GM19043 (cell line): ENCODE data around the gene PNLIPRP3.
"Not testable (repeated sequence)": the region's sequence is repeated elsewhere in the genome, so short reads cannot be mapped to it uniquely, and the experiment has no call there.

Source experiments
- ATAC-seq: cut with Tn5 transposase; IDR thresholded peaks from one replicate; pipeline ENCODE4 v1.9.1; 2021; ENCODE audit warnings: low read depth; ENCODE audit not compliant: unreplicated experiment

Gene PNLIPRP3

DNA sequence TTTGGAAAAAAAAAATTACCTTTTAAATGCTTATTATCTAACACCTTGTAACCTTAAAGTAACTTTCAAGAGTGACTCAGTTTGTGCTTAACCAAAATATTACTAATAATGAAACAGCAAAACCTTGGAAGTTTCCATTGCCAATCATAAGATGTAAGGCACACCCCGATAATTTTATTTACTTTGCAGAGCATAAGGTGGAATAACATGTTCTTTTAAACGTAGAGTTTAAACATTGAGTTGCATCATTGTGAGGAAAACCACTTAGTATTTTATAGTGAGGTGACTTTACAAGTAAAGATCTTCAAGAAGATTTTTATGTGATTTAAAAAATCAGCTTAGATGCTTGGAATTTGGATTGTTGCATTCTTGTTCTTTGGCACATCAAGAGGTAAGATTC is at the start of gene PNLIPRP3:
Gene PNLIPRP3 (plus strand): TSS at position 177 of the 400 bp plus-strand sequence. CDS start 166 bp downstream, at position 343.
- ATAC-seq = no peak

DNA sequence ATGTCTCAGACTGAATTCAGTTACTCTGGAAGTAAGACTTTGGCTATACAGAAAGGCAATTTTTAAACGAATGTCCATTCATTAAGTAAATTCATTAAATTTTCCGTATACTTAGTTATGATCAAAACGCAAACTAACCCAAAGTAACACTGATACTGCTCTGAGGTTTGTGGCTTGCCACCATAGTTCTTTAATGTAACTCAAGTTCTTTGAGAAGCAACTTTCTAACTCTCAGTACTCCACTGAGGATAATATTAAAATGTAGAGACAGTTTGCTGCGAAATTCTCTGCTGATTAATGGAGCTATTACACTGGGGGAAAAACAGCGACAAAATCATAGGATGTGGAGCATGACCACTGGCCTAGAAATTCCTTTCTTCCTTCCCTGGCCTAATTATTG is 45.4 kb upstream of the PNLIPRP3 start:
- no peak for ATAC-seq

DNA sequence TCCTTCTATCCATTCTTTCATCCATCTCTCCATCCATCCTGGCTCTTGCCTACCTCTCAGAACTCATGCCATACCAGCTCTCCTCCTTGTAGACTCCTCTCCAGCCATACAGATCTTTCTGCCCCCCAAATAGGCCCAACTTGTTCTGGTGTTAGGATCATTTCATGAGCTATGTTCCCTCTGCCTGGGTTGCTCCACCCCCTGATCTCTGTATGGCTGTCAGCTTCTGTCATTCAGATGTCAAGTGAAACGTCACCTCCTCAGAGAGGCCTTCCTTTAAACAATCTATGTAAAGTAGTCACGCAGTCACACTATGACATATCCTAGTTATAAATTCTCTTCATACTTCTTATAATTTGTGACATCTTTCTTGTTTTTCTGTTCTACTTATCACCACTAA is 42.3 kb upstream of the PNLIPRP3 start:
- no peak for ATAC-seq

DNA sequence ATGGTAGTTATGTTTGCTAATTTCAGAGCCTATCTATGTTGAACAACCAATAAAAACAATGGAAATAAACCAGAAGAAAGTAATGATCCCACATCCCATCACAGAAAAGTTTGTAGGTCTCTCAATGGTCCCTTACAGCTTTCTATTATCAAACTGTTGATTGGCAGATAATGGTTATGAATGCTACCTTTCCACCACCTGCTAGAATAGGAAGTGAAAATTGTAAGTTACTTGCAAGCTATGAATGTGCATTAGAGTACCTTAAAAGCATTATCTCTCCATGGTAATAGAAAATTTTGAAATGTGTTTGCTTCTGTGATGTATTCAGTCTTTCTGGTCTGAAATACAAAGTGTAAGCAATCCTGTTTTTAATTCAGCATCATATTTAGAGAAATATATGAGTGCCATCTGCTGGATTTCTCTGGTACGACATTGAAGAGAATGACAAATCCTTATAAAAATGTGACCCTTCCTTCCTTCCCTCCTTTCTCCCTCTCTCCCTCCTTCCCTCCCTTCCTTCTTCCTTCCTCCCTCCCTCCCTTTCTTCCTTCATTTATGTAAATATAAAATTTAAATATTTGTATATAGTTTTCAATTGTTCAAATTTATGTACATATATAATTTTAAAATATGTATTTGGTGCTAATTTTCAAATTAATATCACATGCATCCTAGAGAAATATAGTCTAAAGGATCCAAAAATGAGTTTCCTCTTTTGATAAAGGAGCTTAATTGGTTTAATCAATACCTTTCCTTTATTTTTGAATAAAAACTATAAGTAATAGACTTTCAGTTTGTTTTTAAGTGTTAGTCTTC is 41.4 kb upstream of the PNLIPRP3 start:
- no peak for ATAC-seq

DNA sequence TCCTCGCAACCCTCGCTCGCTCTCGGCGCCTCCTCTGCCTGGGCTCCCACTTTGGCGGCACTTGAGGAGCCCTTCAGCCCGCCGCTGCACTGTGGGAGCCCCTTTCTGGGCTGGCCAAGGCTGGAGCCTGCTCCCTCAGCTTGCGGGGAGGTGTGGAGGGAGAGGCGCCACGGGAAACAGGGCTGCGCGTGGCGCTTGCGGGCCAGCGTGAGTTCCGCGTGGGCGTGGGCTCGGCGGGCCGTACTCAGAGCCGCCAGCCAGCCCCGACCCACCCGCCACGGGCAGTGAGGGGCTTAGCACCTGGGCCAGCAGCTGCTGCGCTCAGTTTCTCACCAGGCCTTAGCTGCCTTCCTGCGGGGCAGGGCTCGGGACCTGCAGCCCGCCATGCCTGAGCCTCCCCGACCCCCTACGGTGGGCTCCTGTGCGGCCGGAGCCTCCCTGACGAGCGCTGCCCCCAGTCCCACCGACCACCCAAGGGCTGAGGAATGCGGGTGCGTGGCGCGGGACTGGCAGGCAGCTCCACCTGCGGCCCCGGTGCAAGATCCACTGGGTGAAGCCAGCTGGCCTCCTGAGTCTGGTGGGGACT is 34.3 kb upstream of the PNLIPRP3 start:
- ATAC-seq = not testable (repeated sequence)

DNA sequence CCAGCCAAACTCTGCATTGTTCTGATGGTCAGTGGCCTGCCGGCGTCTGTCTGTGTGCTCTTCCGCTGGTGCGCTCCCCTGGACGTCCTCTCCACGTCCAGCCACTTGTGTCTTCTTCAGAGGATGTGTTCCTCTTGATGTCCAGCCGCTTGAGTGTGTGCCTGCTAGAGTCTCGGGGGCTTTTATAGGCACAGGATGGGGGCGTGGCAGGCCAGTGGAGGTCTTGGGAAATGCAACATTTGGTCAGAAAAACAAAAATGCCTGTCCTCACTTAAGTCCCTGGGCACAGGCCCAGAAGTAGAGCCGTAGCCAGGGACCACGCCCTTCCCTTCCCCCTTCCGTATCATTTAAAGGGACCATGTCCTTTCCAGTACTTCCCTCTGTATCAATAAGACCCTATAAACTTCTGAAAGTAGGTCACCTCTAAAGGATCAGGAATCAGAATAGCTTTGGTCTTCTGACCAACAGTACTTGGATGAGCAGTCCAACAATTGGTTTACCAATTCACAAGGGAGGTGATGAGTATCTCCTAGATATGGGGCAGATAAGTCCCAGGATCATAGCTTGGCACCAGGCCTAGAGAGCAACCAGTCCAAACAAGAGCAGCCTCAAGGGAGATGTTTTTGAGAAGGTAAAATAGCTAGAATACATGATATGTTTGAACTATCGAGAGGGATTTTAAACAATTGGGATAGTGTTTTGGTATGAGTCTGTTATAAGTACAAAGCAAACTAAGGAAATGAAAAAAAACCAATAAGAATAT is 32.2 kb upstream of the PNLIPRP3 start:
- no peak for ATAC-seq

DNA sequence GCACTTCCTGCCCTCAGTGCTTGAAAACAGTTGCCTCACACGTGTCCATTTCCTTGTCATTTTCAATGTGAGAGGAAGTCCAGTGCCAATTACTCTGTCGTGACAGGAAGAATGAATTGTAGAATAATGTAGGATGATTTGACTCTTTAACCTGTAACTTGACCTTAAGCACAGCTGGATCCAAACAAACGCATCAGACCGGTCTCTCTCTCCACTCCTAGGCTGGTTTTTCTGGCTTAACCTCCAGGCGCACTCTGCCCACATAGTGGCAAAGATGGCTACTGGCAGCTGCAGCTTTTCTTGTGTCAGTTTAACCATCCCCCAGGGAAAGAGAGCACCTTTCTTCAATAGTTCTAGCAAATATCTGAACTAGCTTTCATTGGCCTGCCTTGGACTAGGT is 29.4 kb upstream of the PNLIPRP3 start:
- ATAC-seq = no peak

DNA sequence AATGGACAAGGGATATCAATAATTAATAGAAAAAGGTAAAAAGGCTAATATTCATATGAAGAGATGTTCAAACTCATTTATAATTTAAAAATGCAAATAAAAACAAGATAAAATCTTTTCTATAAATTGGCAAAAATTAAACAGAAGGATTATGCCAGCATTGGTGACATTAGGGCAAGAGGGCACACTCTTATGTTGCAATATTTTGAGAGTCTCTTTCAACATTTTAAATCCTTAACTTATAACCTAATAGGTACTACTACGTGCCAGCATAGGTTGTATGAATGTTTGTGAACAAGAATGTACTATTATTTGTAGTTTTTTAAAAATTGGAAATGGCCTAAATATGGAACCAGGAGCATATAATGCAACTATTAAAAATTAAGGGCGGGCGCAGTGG is 24.8 kb upstream of the PNLIPRP3 start:
- no peak for ATAC-seq

DNA sequence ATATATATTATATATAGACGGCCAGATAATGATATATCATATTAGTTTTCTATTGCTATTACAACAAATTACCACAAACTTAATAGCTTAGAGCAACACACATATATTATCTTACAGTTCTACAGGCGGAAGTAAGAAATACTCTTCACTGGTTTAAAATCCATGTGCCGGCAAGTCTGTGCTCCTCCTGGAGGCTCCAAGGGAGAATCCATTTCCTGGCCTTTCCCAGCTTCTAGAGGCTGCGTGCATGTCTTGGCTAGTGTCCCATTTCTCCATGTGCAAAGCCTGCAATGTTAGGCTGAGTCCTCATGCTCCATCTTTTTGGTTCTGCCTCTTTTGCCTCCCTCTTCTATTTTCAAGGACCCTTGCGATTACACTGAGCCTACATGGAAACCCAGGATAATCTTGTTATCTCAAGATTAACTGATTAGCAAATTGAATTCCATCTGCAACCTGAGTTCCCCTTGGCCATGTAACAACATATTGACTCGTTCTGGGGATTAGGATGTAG is 23.9 kb upstream of the PNLIPRP3 start:
- no peak for ATAC-seq

DNA sequence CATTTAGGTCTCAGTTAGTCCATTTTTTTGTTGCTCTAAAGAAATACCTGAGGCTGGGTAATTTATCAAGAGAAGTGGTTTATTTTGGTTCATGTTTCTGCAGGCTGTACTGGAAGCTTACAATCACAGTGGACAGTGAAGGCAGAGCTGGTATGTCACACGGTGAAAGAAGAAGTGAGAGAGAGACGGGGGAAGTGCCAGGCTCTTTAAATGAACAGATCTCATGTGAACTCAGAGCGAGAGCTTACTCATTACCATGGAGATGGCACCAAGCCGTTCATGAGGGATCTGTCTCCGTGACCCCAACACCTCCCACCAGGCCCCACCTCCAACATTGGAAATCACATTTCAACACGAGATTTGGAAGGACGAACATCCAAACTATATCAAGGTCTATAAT is 18.9 kb upstream of the PNLIPRP3 start:
- peak; percentile 70 for ATAC-seq

DNA sequence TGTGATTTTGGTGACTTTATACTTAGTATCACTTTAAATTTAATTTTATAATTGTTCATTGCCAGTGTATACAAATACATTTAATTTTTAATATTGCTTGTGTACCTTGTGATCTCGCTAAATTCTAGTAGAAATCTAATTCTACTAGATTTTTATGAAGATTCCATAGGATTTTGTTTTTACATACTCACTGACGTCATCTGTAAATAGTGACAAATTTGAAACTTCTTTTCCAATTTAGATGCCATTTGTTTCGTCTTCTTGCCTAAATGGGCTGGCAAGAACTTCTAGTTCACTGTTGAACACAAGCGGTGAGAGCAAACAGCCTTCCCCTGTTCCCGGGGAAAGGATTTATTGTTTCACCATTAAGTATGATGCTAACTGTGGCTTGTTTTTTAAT is 17.3 kb upstream of the PNLIPRP3 start:
- ATAC-seq = no peak

DNA sequence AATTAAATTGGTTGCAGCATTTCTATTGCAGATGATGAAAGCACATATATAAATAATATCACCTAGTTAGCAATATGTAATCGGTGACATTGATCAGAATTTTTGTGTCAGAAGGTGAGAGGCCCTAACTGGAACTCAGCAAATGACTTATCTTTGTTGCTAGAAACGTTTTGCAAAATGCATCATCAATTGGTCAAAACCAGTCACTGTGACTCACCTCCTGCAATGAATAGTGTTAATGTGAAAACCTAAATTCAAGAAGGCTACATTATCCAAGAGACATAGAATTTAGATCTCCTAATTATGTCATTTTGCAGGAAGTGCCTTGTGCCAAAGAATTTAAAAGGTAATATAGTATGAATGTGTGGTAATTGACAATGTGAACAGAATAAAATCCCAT is 9.8 kb upstream of the PNLIPRP3 start:
- no peak for ATAC-seq

DNA sequence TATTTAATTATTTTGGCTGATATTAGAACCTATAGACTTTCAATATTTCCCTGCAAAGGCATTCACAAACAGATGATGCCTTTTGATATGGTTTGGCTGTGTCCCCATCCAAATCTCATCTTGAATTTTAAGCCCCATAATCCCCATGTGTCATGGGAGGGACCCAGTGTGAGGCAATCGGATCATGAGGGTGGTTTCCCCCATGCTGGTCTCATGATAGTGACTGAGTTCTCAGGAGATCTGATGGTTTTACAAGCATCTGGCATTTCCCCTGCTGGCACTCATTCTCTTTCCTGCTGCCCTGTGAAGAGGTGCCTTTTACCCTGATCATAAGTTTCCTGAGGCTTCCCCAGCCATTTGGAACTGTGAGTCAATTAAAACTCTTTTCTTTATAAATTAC is 9.3 kb upstream of the PNLIPRP3 start:
- ATAC-seq = no peak

DNA sequence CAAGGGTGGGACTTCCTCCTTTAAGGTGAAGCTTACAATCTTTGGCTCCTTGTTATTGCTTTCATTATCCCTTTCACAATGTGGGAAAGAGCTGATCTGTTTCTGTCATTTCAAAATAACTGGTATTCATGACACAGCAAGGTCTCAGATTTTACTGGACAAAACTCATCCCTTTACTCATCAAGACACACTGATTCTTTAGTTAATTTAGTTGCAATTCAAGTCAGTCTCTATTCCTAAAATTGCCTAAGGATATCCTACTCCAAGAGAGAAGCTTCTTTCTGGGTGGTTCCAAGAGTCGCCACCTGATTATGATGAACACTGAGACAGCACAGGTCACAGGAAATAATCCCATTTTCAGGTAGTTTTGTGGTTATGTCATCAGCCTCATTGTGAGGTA is 5.8 kb upstream of the PNLIPRP3 start:
- ATAC-seq = no peak

DNA sequence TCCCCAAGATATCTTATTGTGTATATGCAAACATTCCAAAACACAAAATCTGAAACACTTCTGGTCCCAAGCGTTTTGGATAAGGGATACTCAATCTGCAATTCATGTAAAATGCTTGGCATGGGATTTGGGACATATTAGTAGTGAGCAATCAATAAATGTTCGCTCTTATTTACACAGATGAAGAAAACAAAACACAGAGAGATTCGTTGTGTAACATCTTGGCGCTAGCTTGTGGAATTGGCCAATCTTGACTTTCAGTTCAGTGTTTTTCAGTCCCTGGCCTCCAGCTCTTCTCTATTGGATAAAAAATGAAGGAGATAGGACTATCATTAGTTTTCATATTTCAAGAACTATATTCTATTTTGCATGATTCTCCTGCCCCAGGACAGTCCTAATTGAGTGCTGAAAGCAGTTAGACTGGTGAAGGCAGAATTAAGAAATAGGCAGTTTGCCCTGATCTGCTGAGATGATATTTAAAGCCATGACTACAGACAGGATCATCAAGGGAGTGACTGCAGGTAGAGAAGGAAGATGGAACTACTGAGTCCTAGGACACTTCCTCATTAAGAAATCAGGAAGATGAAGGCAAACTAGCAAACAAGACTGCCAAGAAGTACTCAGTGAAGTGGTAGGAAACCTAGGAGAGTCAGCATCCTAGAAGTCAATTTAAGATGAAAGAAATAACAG is 1.8 kb downstream of the PNLIPRP3 start:
- ATAC-seq = no peak

DNA sequence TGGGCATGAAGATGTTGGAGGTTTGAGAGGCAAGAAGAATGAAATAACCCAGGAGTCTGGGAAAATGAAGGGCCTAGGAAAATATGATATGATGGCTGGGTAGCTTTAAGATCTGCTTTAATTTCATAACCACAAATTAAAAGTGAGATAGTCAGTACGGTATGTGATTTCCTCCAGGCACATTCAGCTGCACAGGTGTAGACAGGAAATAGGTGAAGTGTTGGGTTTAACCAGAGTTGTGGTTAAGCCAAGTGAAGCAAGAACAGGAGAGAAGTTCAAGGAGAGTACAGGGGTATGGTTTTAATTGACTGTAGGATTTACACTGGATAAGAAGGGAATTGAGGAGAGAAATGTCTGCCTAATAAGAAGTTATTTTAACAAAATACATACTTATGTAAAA is 2.6 kb downstream of the PNLIPRP3 start:
- ATAC-seq = no peak

DNA sequence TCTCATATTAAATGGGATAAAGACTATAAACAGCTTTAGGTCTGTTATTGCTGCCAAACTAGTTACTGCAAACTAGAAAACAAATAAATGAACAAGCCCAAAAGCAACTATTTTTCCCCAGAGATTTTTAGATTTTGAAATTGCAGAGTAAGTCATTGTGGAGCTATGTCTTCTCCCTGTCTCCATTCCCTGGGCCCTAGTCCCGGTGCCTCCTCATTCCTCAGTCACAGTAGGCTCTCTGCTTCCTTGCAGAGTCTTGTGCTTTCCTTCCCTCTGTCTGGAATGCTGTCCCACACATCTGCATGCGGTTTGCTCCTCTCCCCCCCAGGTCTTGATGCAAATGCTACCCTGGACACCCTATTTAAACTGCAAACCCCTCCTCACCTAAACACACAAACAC is 4.0 kb downstream of the PNLIPRP3 start:
- no peak for ATAC-seq

DNA sequence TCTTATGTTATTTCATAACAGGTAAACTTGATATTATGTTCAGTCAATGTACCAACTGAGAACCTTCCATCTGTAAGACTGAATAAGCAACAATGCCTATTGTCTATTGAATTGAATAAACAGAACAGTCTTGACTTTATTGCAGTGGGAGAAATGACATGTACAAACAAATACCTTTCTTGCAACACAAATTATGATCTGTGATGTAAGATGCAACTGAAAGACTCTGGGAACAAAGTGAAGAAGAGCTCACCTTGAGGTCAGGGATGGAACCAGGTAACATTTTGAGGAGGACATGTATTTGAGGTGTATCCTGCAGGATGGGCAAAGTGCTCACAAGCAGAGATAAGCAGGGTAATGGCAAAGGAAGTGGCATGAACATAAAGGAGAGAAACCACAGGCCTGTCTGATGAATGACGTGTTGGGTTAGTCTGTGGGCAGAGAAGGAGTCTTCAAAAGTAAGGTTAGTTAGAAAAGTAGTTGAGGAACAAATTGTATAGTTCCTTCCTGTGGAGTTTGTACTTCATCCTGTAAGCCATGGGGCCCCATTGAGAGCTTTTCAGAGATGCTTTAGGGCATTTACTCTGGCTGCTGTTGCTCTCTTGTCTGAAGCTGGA is 9.5 kb downstream of the PNLIPRP3 start:
- no peak for ATAC-seq

DNA sequence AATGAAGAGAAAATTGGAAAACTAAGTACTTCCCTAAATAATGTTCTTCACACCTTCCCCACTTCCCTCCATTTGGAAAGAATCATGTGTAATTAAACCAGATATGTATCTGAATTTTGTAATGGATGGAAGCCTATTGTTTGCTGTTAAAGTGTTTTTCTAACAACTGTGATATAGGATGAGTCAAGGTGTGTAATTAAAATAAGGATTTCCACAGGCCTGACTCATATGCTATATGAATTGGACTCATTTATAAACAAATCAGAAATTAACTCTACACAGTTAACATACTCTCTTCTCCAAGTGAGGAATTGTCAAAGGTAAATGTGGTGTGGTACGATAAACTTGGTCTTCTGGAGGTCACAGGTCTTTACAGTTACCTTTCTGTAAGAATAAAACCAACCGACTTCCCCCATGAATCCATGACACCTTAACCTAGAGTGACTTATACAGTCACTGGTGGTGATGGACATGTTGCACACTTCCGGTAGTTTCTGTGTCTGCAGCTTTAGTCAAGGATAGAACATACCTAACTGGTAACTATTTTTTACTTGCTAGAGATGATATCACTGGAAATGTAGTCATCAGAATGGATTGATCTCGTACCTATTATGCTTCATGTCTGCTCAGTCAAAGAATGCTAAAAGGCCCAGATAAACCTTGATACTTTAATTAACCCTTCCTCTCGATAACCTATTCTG is 12.8 kb downstream of the PNLIPRP3 start:
- no peak for ATAC-seq
